RPMI7951 (cell line): ENCODE data around the gene DIABLO. TPM values are rescaled to one million over a fixed set of nuclear protein-coding genes. Genes with fewer than 3 reads are reported as not detected.
"Not testable (repeated sequence)": the region's sequence is repeated elsewhere in the genome, so short reads cannot be mapped to it uniquely, and the experiment has no call there.

Experiments
- DNase-seq: peaks from one replicate; pipeline ENCODE4 v3.0.0-alpha.2; 2012; ENCODE audit warnings: low read depth
- total RNA-seq: library from RNA; depleted of rRNA; stranded (reverse); fragments of >200 nt; shearing (Covaris generic); gene quantifications from 2 replicates; pipeline ENCODE4 v1.2.3, GENCODE V29; 2014

The DIABLO gene
- total RNA-seq, 1 experiment from 2014 or later, result 66.3 TPM

GRCh38 chr12:122208073-122208820 is 17.6 kb downstream of the DIABLO start:
- DNase-seq, result no peak

- no peak for DNase-seq
Measured at GRCh38 chr12:122207391-122207790, 18.5 kb downstream of the DIABLO start.

GRCh38 chr12:122206976-122207375 is 18.9 kb downstream of the DIABLO start:
- DNase-seq, result no peak

- DNase-seq, result no peak
Measured at GRCh38 chr12:122206111-122206881, 19.6 kb downstream of the DIABLO start.

- DNase-seq, result no peak
Measured at GRCh38 chr12:122205053-122205925, 20.6 kb downstream of the DIABLO start.

- no peak for DNase-seq
Measured at GRCh38 chr12:122204167-122205052, 21.4 kb downstream of the DIABLO start.

GRCh38 chr12:122203301-122204166 is 22.3 kb downstream of the DIABLO start, which contains the start of gene B3GNT4:
B3GNT4 (plus strand) TSS chr12:122203709; CDS start chr12:122204619, 910 bp downstream.
- peak; percentile 59 for DNase-seq

- not testable (repeated sequence) for DNase-seq
Measured at GRCh38 chr12:122202811-122203210, 23.0 kb downstream of the DIABLO start.

- DNase-seq, result no peak
Measured at GRCh38 chr12:122202017-122202416, 23.8 kb downstream of the DIABLO start.

GRCh38 chr12:122201381-122201780 is 24.5 kb downstream of the DIABLO start:
- DNase-seq, result no peak

GRCh38 chr12:122200541-122201175 is 25.2 kb downstream of the DIABLO start:
- no peak for DNase-seq

GRCh38 chr12:122199484-122200355 is 26.1 kb downstream of the DIABLO start:
- DNase-seq, result no peak

GRCh38 chr12:122197612-122197966 is 28.3 kb downstream of the DIABLO start:
- no peak for DNase-seq

GRCh38 chr12:122195405-122195804 is 30.4 kb downstream of the DIABLO start:
- DNase-seq, result no peak

- no peak for DNase-seq
Measured at GRCh38 chr12:122194804-122195203, 31.0 kb downstream of the DIABLO start.

- no peak for DNase-seq
Measured at GRCh38 chr12:122192441-122192840, 33.4 kb downstream of the DIABLO start.

GRCh38 chr12:122190842-122191668 is 34.8 kb downstream of the DIABLO start:
- peak; percentile 36 for DNase-seq
